ENCODE data around the gene TMC2. TPM values are rescaled to one million over a fixed set of nuclear protein-coding genes. Genes with fewer than 3 reads are reported as not detected.

Gene TMC2
- polyA plus RNA-seq, 2 of the 4 experiments (the other 2 are of a cell fraction): not detected

DNA sequence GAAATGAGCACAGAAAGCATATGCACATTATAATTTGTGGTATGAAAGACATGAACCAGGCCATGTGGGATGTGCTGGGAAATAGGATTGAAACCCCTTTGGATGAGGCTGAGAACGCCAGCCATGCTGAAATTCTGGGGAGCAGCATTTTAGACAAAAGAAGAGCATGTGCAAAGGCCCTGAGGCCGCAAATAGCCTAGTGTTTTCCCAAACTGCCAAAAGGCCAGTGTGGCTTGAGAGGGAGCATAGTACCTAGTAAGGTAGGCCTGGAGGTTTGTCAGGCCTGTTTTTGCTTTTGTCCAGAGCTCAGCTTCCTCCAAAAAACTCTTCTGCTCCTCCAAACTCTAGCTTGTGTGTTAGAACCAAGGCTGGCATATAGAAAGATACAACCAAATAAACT, 58.7 kb downstream of the TMC2 start:
- ChIA-PET POLR2A (no interaction called here), CTCF (interaction anchor here (0.6 kb wide), 1 partner anchor 438 kb away, joined by 3 read pairs; no protein-coding TSS in a partner anchor)
- FAIRE-seq (no peak), DNase-seq (ENCODE audit: low read depth in 1 of 2, low spot score in 1 of 2) (no peak), ATAC-seq (no peak)
- WGBS (ENCODE audit: missing lambda C conversion rate): 63% methylated on average over 2 of the region's 2 CpGs
- Histone ChIP-seq H3K4me3 (no peak overlapping the region), H3K27ac (no peak overlapping the region), H3K4me1 (no peaks in the 10 kb centered on the region), H3K9me3 (no peaks in the 10 kb centered on the region), H3K4me2 (no peak overlapping the region)
- TF ChIP-seq KDM5A (IDR thresholded peaks at IDR 0.05) (no peak), HES2 (IDR thresholded peaks at IDR 0.05) (no peak), CBX2 (IDR thresholded peaks at IDR 0.05; ENCODE audit: borderline replicate concordance, low read depth) (no peak), CBX8 (IDR thresholded peaks at IDR 0.05) (no peak), FOSB (CRISPR knock-in tag; IDR thresholded peaks at IDR 0.05) (no peak), SMC3 (IDR thresholded peaks at IDR 0.05) (no peak), CHD2 (IDR thresholded peaks at IDR 0.05; ENCODE audit: low read length, partially characterized antibody) (no peak), FOSL2 (IDR thresholded peaks at IDR 0.05) (no peak), FOSL2 (CRISPR knock-in tag; IDR thresholded peaks at IDR 0.05) (no peak), ZSCAN20 (CRISPR knock-in tag; IDR thresholded peaks at IDR 0.05) (no peak), ESRRA (IDR thresholded peaks at IDR 0.05; ENCODE audit: borderline replicate concordance, low read length) (no peak), NFE2L2 (conservative IDR thresholded peaks at IDR 0.05; ENCODE audit: low read length) (no peak)

GRCh38 chr20:2596673-2597279, 60.4 kb downstream of the TMC2 start:
- no peak for FAIRE-seq

GRCh38 chr20:2599288-2600006, 63.1 kb downstream of the TMC2 start:
- FAIRE-seq: no peak
- TF ChIP-seq HDAC2 (IDR thresholded peaks at IDR 0.05) (no peak), RAD21 (conservative IDR thresholded peaks at IDR 0.05 in 1 of 2, IDR thresholded peaks at IDR 0.05 in 1 of 2) (no peak), HOXB5 (CRISPR knock-in tag; IDR thresholded peaks at IDR 0.05) (no peak), FOSL2 (IDR thresholded peaks at IDR 0.05) (no peak), FOSL2 (CRISPR knock-in tag; IDR thresholded peaks at IDR 0.05) (no peak), E2F6 (IDR thresholded peaks at IDR 0.05; ENCODE audit: borderline replicate concordance, low read depth) (no peak), EP300 (IDR thresholded peaks at IDR 0.05) (no peak), HEYL (CRISPR knock-in tag; IDR thresholded peaks at IDR 0.05) (no peak), KDM1A (IDR thresholded peaks at IDR 0.05; ENCODE audit: low read depth) (no peak)
- TF ChIP-seq, protein P1, sequence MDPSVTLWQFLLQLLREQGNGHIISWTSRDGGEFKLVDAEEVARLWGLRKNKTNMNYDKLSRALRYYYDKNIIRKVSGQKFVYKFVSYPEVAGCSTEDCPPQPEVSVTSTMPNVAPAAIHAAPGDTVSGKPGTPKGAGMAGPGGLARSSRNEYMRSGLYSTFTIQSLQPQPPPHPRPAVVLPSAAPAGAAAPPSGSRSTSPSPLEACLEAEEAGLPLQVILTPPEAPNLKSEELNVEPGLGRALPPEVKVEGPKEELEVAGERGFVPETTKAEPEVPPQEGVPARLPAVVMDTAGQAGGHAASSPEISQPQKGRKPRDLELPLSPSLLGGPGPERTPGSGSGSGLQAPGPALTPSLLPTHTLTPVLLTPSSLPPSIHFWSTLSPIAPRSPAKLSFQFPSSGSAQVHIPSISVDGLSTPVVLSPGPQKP (IDR thresholded peaks at IDR 0.05; ENCODE audit: low read depth, low read length): no peak

More at GRCh38 chr20:2596673-2597279, 60.4 kb downstream of the TMC2 start:
- CTCF ChIA-PET: interaction anchor here (1.2 to 1.8 kb wide), 3 partner anchors 8 to 72 kb away, joined by 3 to 8 read pairs (median 5); no protein-coding TSS in a partner anchor
- DNase-seq (ENCODE audit: low read depth in 1 of 2, low spot score in 1 of 2) (no peak), ATAC-seq (no peak)
- POLR2A ChIA-PET: no interaction called here
- no peak overlapping the region for H3K4me3 ChIP-seq
- no peaks in the 10 kb centered on the region for H3K9me3 ChIP-seq
- no peaks in the 10 kb centered on the region for H3K4me1 ChIP-seq
- WGBS (ENCODE audit: missing lambda C conversion rate): 66% methylated on average over 8 of the region's 8 CpGs
- H3K4me2 ChIP-seq: no peak overlapping the region
- H3K27ac ChIP-seq: no peak overlapping the region
- TF ChIP-seq ESRRA (IDR thresholded peaks at IDR 0.05; ENCODE audit: borderline replicate concordance, low read length) (no peak), SMC3 (IDR thresholded peaks at IDR 0.05) (no peak), EHF (CRISPR knock-in tag; IDR thresholded peaks at IDR 0.05) (no peak), SREBF2 (IDR thresholded peaks at IDR 0.05) (no peak), CEBPB (IDR thresholded peaks at IDR 0.05) (no peak), HMGXB4 (CRISPR knock-in tag; IDR thresholded peaks at IDR 0.05; ENCODE audit: borderline replicate concordance) (no peak), RNF2 (IDR thresholded peaks at IDR 0.05; ENCODE audit: borderline replicate concordance, low read depth) (no peak), PHF8 (IDR thresholded peaks at IDR 0.05; ENCODE audit: borderline replicate concordance, low read depth) (no peak), CHD2 (IDR thresholded peaks at IDR 0.05; ENCODE audit: low read length, partially characterized antibody) (no peak)
- TF ChIP-seq, protein P2, sequence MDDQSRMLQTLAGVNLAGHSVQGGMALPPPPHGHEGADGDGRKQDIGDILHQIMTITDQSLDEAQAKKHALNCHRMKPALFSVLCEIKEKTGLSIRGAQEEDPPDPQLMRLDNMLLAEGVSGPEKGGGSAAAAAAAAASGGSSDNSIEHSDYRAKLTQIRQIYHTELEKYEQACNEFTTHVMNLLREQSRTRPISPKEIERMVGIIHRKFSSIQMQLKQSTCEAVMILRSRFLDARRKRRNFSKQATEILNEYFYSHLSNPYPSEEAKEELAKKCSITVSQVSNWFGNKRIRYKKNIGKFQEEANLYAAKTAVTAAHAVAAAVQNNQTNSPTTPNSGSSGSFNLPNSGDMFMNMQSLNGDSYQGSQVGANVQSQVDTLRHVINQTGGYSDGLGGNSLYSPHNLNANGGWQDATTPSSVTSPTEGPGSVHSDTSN (IDR thresholded peaks at IDR 0.05): no peak

More at GRCh38 chr20:2599288-2600006, 63.1 kb downstream of the TMC2 start:
- DNase-seq (ENCODE audit: low read depth in 1 of 2, low spot score in 1 of 2) (no peak), ATAC-seq (no peak; a peak in 1 of 6 replicates)
- Histone ChIP-seq H3K4me1 (no peaks in the 10 kb centered on the region), H3K4me3 (no peak overlapping the region), H3K4me2 (no peak overlapping the region), H3K27ac (no peak overlapping the region), H3K9me3 (no peaks in the 10 kb centered on the region)
- POLR2A ChIA-PET: no interaction called here
- CTCF ChIA-PET: interaction anchor here (0.7 to 1.5 kb wide), 4 partner anchors 11 to 1258 kb away, joined by 3 to 5 read pairs (median 3); no protein-coding TSS in a partner anchor
- WGBS (ENCODE audit: missing lambda C conversion rate): 45% methylated on average over 5 of the region's 5 CpGs
